A549 (cell line): Measurements from ENCODE around the gene SYT15B. TPM values are rescaled to one million over a fixed set of nuclear protein-coding genes. Genes with fewer than 3 reads are reported as not detected.
"Not testable (repeated sequence)": the region's sequence is repeated elsewhere in the genome, so short reads cannot be mapped to it uniquely, and the experiment has no call there.

Experiments
- ATAC-seq, 2 experiments: fragments of 200-7000 bp in 1 of 2; fragments of >200 bp in 1 of 2; cut with Nextera tagmentation in 1 of 2; cut with Tn5 transposase in 1 of 2; 3 replicates each; pipeline versions ENCODE4 v1.8.0 to v1.9.1; 2018 to 2020; ENCODE audit warnings: mild to moderate bottlenecking in 1 of 2, moderate library complexity in 1 of 2
- CTCF ChIA-PET: fragments of 300-600 bp; sonication (Branson Sonifier 250); formaldehyde crosslinking; extraction: SDS; loops from one replicate; lab custom pipeline; 2021; ENCODE audit warnings: antibody characterized with exemption, inconsistent platforms; lab: Yijun Ruan, JAX
- POLR2A ChIA-PET: fragments of 350-600 bp; formaldehyde crosslinking; extraction: SDS; loops from one replicate; lab custom pipeline; 2021; ENCODE audit warnings: antibody characterized with exemption, inconsistent platforms; lab: Yijun Ruan, JAX
- DNase-seq, 2 experiments: peaks; one replicate each; pipeline versions ENCODE4 v3.0.0 to v3.0.0-alpha.2; 2011 to 2016; ENCODE audit warnings: low read depth in 1 of 2, low spot score in 1 of 2
- FAIRE-seq: peaks from 2 replicates; lab custom pipeline; 2011; peaks lifted over from hg19 to GRCh38; lab: Jason Lieb, UNC
- H3K27ac ChIP-seq, 2 experiments: fragments of >200 bp; sonication (Bioruptor Twin); formaldehyde crosslinking; 3 replicates each; pipeline ENCODE4 v1.5.1; 2016 to 2017
- H3K4me1 ChIP-seq: fragments of >200 bp; sonication (Bioruptor Twin); formaldehyde crosslinking; 3 replicates; pipeline ENCODE4 v1.6.1; 2016
- H3K4me2 ChIP-seq: fragments of >200 bp; sonication (Bioruptor Twin); formaldehyde crosslinking; 3 replicates; pipeline ENCODE4 v1.6.1; 2016
- H3K4me3 ChIP-seq: fragments of >200 bp; sonication (Bioruptor Twin); formaldehyde crosslinking; 3 replicates; pipeline ENCODE4 v1.5.1; 2016
- H3K9me3 ChIP-seq: fragments of >200 bp; sonication (Bioruptor Twin); formaldehyde crosslinking; 3 replicates; pipeline ENCODE4 v1.6.1; 2016
- WGBS: methylation state at CpG from one replicate; pipeline ENCODE4 v1.1.6; 2017; ENCODE audit errors: missing lambda C conversion rate; 5-methylcytosine and 5-hydroxymethylcytosine counted together
- polyA plus RNA-seq, 4 experiments: library from polyadenylated mRNA; depleted of rRNA in 3 of 4; stranded (reverse); fragments of >200 nt; fragmentation: RNase III in 1 of 4; extraction: RNeasy Plus Mini Kit Qiagen cat#74134 plus additional on column Dnase treatment in 1 of 4; gene quantifications; 2 replicates in 3 of 4; 3 replicates in 1 of 4; pipeline ENCODE4 v1.2.3, GENCODE V29; 2011 to 2017

SYT15B gene
- polyA plus RNA-seq, 2 of the 4 experiments (the other 2 are of a cell fraction) = 1.9 to 2.0 TPM

- CTCF ChIA-PET, H3K9me3 ChIP-seq, DNase-seq, FAIRE-seq, POLR2A ChIA-PET, H3K4me1 ChIP-seq: not testable (repeated sequence)
- WGBS = 61% methylated on average over 25 of the region's 80 CpGs
- H3K4me3 ChIP-seq = peak overlapping the region; percentile 36
- H3K27ac ChIP-seq = peak overlapping the region; percentile 61 to 82; a peak in 5 of 6 replicates
- peak overlapping the region; percentile 39; the same call in 1 of the 3 replicates for H3K4me2 ChIP-seq
- peak; percentile 49 to 65 for ATAC-seq
Measured at GRCh38 chr10:47762674-47763553, 478 bp downstream of the SYT15B start.

- CTCF ChIA-PET = not testable (repeated sequence)
- WGBS = no CpG with 5 or more reads among the region's 11 CpGs
Measured at GRCh38 chr10:47758855-47759254, 4.5 kb downstream of the SYT15B start.

GRCh38 chr10:47756169-47756568 is 7.2 kb downstream of the SYT15B start:
- not testable (repeated sequence) for FAIRE-seq, DNase-seq

More at GRCh38 chr10:47758855-47759254, 4.5 kb downstream of the SYT15B start:
- H3K4me1 ChIP-seq, POLR2A ChIA-PET, FAIRE-seq, DNase-seq, H3K4me3 ChIP-seq, H3K9me3 ChIP-seq, ATAC-seq, H3K27ac ChIP-seq, H3K4me2 ChIP-seq: not testable (repeated sequence)

GRCh38 chr10:47753871-47754270 is 9.5 kb downstream of the SYT15B start:
- H3K27ac ChIP-seq, H3K4me1 ChIP-seq, H3K9me3 ChIP-seq, H3K4me3 ChIP-seq, CTCF ChIA-PET, POLR2A ChIA-PET, DNase-seq, H3K4me2 ChIP-seq, FAIRE-seq: not testable (repeated sequence)
- peak; percentile 2 to 3; a peak in 4 of 6 replicates for ATAC-seq
- WGBS = no CpG with 5 or more reads among the region's 24 CpGs

More at GRCh38 chr10:47756169-47756568, 7.2 kb downstream of the SYT15B start:
- POLR2A ChIA-PET, H3K4me1 ChIP-seq, H3K4me3 ChIP-seq, ATAC-seq, CTCF ChIA-PET, H3K4me2 ChIP-seq, H3K27ac ChIP-seq, H3K9me3 ChIP-seq: not testable (repeated sequence)
- WGBS = no CpG with 5 or more reads among the region's 13 CpGs

GRCh38 chr10:47753176-47753575 is 10.2 kb downstream of the SYT15B start:
- H3K4me3 ChIP-seq, H3K27ac ChIP-seq, FAIRE-seq, CTCF ChIA-PET, DNase-seq, POLR2A ChIA-PET, ATAC-seq, H3K9me3 ChIP-seq, H3K4me1 ChIP-seq, H3K4me2 ChIP-seq: not testable (repeated sequence)
- WGBS = 88% methylated on average over 3 of the region's 3 CpGs

- not testable (repeated sequence) for FAIRE-seq
Measured at GRCh38 chr10:47751821-47752220, 11.6 kb downstream of the SYT15B start.

GRCh38 chr10:47750360-47750759 is 13.0 kb downstream of the SYT15B start:
- H3K4me3 ChIP-seq, FAIRE-seq, POLR2A ChIA-PET, H3K9me3 ChIP-seq, DNase-seq, H3K4me1 ChIP-seq, H3K4me2 ChIP-seq, ATAC-seq, H3K27ac ChIP-seq, CTCF ChIA-PET: not testable (repeated sequence)
- WGBS = 100% methylated on average over 1 of the region's 8 CpGs

More at GRCh38 chr10:47751821-47752220, 11.6 kb downstream of the SYT15B start:
- H3K4me1 ChIP-seq, POLR2A ChIA-PET, H3K27ac ChIP-seq, CTCF ChIA-PET, H3K9me3 ChIP-seq, H3K4me2 ChIP-seq, DNase-seq, H3K4me3 ChIP-seq: not testable (repeated sequence)
- ATAC-seq = peak; percentile 64 to 77; a peak in 4 of 6 replicates
- no CpG with 5 or more reads among the region's 3 CpGs for WGBS

GRCh38 chr10:47746780-47747376 is 16.5 kb downstream of the SYT15B start:
- DNase-seq = peak in 1 of 2 experiments; percentile 0

GRCh38 chr10:47744881-47745280 is 18.5 kb downstream of the SYT15B start:
- H3K4me3 ChIP-seq = peak overlapping the region; percentile 30; the same call in 1 of the 3 replicates
- H3K4me1 ChIP-seq, DNase-seq, FAIRE-seq, H3K9me3 ChIP-seq, CTCF ChIA-PET, POLR2A ChIA-PET, ATAC-seq: not testable (repeated sequence)
- H3K27ac ChIP-seq = peak overlapping the region; percentile 70 to 89
- H3K4me2 ChIP-seq = peak overlapping the region; percentile 74
- WGBS = 0% methylated on average over 1 of the region's 4 CpGs

More at GRCh38 chr10:47746780-47747376, 16.5 kb downstream of the SYT15B start:
- H3K27ac ChIP-seq, CTCF ChIA-PET, H3K9me3 ChIP-seq, ATAC-seq, H3K4me1 ChIP-seq, FAIRE-seq, H3K4me2 ChIP-seq, H3K4me3 ChIP-seq, POLR2A ChIA-PET: not testable (repeated sequence)
- 26% methylated on average over 3 of the region's 4 CpGs for WGBS
